Stimulated activated CD4-positive, alpha-beta T cell treated with anti-CD3 and anti-CD28 coated beads, Interleukin-2, amount 100 ng/mL, for 4 hours (primary cell): ENCODE measurements around the gene CD74.

Experiments used
- DNase-seq: peaks from one replicate; pipeline ENCODE4 v3.0.0-alpha.2; 2020; ENCODE audit warnings: low read depth

CD74 gene

GRCh38 chr5:150361301-150361700 is 51.4 kb downstream of the CD74 start:
- DNase-seq = no peak

- no peak for DNase-seq
Measured at GRCh38 chr5:150358261-150359095, 54.2 kb downstream of the CD74 start.

- peak; percentile 96 for DNase-seq
Measured at GRCh38 chr5:150357326-150358260, 55.1 kb downstream of the CD74 start, which contains the start of gene TCOF1. Gene TCOF1, plus strand, starts transcription at chr5:150357697. Its CDS starts 50 bp downstream, at chr5:150357747.

- DNase-seq = no peak
Measured at GRCh38 chr5:150356575-150357294, 56.0 kb downstream of the CD74 start.

GRCh38 chr5:150355791-150356190 is 56.9 kb downstream of the CD74 start:
- DNase-seq = no peak

- DNase-seq = no peak
Measured at GRCh38 chr5:150353032-150353675, 59.6 kb downstream of the CD74 start.

GRCh38 chr5:150352244-150353031 is 60.3 kb downstream of the CD74 start:
- DNase-seq = no peak
